Measurements from ENCODE around the gene TTC39C. TPM values are rescaled to one million over a fixed set of nuclear protein-coding genes. Genes with fewer than 3 reads are reported as not detected.

The TTC39C gene
- total RNA-seq, 1 donor from 2014 or later, result 9.9 TPM

DNA sequence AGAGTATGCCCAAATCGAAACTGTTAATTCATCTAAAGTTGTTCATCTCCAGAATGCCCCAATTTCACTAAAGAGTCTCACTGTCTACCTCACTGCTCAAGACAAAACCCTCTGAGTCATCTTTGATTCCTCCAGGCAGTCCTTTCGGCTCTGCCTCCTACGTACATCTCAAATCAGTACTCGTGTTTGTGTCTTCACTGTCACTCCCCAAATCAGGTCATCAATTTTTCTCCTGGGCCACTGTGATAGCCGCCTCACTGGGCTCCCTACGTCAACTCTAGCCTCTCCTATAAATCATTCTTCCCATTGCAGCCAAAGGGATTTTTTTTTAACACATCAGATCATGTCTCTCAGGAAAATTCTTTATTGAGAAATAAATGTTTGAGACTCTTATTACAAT, 42.1 kb upstream of the TTC39C start:
- Histone ChIP-seq H3K4me1 (ENCODE audit: control insufficient read depth in 3 of 3, insufficient read depth in 3 of 3, low read length in 3 of 3) (no peaks in the 10 kb centered on the region), H3K27me3 (ENCODE audit: control insufficient read depth in 3 of 3, insufficient read depth in 3 of 3, low read length in 3 of 3) (no peaks in the 10 kb centered on the region), H3K9ac (ENCODE audit: low read depth in 1 of 3, low read length in 3 of 3) (no peak overlapping the region), H3K4me3 (ENCODE audit: low read length in 3 of 3) (no peak overlapping the region), H3K36me3 (ENCODE audit: control insufficient read depth in 3 of 3, insufficient read depth in 3 of 3, low read length in 3 of 3) (no peaks in the 10 kb centered on the region), H3K27ac (ENCODE audit: low read depth, low read length) (no peak overlapping the region), H3K9me3 (ENCODE audit: control insufficient read depth in 3 of 3, low read length in 3 of 3) (no peaks in the 10 kb centered on the region)

DNA sequence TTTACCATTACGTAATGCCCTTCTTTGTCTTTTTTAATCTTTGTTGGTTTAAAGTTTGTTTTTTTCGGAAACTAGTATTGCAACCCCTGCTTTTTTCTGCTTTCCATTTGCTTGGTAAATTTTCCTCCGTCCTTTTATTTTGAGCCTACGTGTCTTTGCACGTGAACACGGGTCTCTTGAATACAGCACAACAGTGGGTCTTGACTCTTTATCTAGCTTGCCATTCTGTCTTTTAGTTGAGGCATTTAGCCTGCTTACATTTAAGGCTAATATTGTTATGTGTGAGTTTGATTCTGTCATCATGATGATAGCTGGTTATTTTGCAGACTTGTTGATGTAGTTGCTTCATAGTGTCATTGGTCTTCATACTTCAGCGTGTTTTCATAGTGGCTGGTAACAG, 37.5 kb upstream of the TTC39C start:
- no peak overlapping the region for H3K4me3 ChIP-seq (ENCODE audit: low read length in 3 of 3)
- no peaks in the 10 kb centered on the region for H3K27me3 ChIP-seq (ENCODE audit: control insufficient read depth in 3 of 3, insufficient read depth in 3 of 3, low read length in 3 of 3)
- H3K27ac ChIP-seq (ENCODE audit: low read depth, low read length), result no peak overlapping the region
- H3K9ac ChIP-seq (ENCODE audit: low read depth in 1 of 3, low read length in 3 of 3), result no peak overlapping the region
- H3K4me1 ChIP-seq (ENCODE audit: control insufficient read depth in 3 of 3, insufficient read depth in 3 of 3, low read length in 3 of 3), result peaks cover 0 to 8% (median 3%) of the 10 kb centered on the region in 3 donors
- no peaks in the 10 kb centered on the region for H3K36me3 ChIP-seq (ENCODE audit: control insufficient read depth in 3 of 3, insufficient read depth in 3 of 3, low read length in 3 of 3)
- H3K9me3 ChIP-seq (ENCODE audit: control insufficient read depth in 3 of 3, low read length in 3 of 3), result no peaks in the 10 kb centered on the region

DNA sequence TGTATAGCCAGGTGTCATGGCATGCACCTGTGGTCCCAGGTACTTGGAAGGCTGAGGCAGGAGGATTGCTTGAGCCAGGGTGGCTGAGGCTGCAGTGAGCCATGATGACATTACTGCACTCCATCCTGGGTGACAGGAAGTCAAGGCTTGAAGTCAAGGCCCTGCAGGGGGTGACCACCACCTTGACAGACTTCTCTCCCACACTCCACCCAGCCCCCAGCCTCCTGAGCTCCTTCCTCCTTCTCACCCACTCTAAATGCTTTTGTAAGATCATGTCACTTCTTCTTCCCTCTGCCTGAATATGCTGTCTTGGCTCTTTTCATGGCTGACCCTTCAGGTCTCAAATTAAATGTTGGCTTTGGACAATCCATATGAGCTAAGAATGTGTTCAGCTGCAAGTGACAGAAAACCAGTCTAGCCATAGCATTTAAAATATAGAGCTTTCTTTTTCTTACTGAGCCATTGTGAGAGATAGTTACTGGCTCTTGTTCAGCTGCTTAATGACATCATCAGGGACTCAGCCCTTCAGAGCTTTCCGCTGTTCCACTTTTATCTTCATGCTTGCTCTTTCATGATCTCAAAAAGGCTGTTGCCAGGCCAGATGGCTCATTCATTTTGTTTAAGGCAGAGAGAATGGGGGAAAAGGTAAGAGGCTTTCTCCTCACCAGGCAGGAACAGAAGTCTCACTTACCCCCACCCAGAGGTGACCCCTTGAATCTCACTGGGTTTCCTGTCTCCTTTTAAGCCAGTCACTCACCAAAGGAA, 36.7 kb upstream of the TTC39C start:
- H3K9me3 ChIP-seq (ENCODE audit: control insufficient read depth in 3 of 3, low read length in 3 of 3), result no peaks in the 10 kb centered on the region
- peaks cover 6 to 12% (median 6%) of the 10 kb centered on the region in 3 donors for H3K4me1 ChIP-seq (ENCODE audit: control insufficient read depth in 3 of 3, insufficient read depth in 3 of 3, low read length in 3 of 3)
- H3K36me3 ChIP-seq (ENCODE audit: control insufficient read depth in 3 of 3, insufficient read depth in 3 of 3, low read length in 3 of 3), result no peaks in the 10 kb centered on the region
- no peak overlapping the region for H3K4me3 ChIP-seq (ENCODE audit: low read length in 3 of 3)
- H3K27me3 ChIP-seq (ENCODE audit: control insufficient read depth in 3 of 3, insufficient read depth in 3 of 3, low read length in 3 of 3), result no peaks in the 10 kb centered on the region
- H3K27ac ChIP-seq (ENCODE audit: low read depth, low read length), result no peak overlapping the region
- no peak overlapping the region for H3K9ac ChIP-seq (ENCODE audit: low read depth in 1 of 3, low read length in 3 of 3)

DNA sequence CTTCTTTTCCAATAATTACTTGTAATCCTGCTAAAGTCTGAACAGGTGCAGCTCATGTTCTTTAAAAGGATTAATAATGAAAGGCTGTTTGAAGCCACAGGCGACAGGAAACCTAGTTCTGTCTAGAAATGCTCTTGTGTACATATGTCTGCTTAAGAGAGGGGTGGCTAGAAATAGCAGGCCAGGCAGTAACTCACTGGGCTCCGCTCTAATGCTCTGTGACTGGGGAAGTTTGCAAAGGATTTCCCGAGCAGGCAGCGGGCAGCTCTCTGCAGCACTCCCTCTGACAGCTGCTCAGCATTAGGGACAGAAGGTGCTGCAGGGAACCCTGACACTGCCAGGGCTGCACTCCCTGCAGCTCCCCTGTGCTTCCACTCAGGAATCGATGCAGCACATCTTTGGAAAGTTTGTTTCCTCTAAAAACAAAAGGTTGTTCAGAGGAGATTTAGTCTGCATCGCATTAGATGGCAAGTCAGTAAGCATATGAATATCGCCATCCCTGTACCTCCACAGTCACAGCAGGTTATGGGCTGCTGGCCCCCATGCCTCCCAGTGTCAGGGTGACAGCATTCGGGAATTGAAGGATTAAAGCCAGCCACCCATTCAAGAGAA, 33.1 kb upstream of the TTC39C start:
- Histone ChIP-seq H3K4me1 (ENCODE audit: control insufficient read depth in 3 of 3, insufficient read depth in 3 of 3, low read length in 3 of 3) (peaks cover 6 to 12% (median 6%) of the 10 kb centered on the region in 3 donors), H3K36me3 (ENCODE audit: control insufficient read depth in 3 of 3, insufficient read depth in 3 of 3, low read length in 3 of 3) (no peaks in the 10 kb centered on the region), H3K27ac (ENCODE audit: low read depth, low read length) (no peak overlapping the region), H3K9ac (ENCODE audit: low read depth in 1 of 3, low read length in 3 of 3) (no peak overlapping the region), H3K4me3 (ENCODE audit: low read length in 3 of 3) (no peak overlapping the region), H3K9me3 (ENCODE audit: control insufficient read depth in 3 of 3, low read length in 3 of 3) (no peaks in the 10 kb centered on the region), H3K27me3 (ENCODE audit: control insufficient read depth in 3 of 3, insufficient read depth in 3 of 3, low read length in 3 of 3) (no peaks in the 10 kb centered on the region)

DNA sequence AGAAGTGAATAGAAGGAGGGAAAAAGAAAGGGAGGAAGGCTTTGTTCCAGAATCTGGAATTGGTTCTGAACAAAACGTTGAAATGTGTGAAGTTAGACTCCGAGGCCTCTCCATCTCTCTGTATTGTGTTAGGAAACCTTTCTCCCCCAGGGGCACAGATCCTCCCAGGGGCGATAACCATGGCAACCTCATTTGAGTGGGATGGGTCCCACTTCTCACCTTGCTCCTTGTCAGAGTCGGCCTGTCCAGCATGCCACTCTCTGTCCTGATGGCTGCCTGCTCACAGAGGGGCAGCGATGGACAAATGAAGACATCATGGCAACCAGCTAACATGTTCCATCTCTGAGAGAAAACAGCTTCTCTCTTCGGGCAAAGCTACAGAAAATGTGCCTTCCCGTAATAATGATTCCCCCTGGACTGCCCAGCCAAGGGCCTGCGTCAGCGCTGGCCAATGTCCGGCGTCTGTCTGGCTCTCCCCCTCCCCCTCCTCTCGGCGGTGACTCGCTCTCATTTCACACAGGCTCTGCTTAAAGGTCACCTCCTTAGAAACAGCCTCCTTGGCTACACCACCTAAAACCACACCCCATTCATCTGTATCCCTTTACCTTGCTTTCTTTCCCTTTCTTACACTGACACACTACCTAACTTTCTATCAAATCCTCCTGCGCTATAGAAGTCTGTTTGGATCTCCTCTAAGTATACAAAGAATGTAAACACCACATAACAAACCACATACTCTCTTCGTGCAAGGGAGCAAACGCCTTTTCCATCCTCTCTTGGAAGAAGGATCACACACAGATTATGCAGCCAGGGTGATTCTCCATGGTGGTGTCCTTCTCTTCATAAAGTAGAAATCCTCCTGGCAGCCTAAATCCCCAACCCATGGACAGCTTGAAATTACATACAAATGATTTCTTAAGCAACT, 32.1 kb upstream of the TTC39C start:
- no peak overlapping the region for H3K9ac ChIP-seq (ENCODE audit: low read depth in 1 of 3, low read length in 3 of 3)
- no peaks in the 10 kb centered on the region for H3K9me3 ChIP-seq (ENCODE audit: control insufficient read depth in 3 of 3, low read length in 3 of 3)
- peak overlapping the region in 2 of 3 donors; percentile 7 to 37 for H3K4me3 ChIP-seq (ENCODE audit: low read length in 3 of 3)
- no peaks in the 10 kb centered on the region for H3K27me3 ChIP-seq (ENCODE audit: control insufficient read depth in 3 of 3, insufficient read depth in 3 of 3, low read length in 3 of 3)
- H3K27ac ChIP-seq (ENCODE audit: low read depth, low read length), result no peak overlapping the region
- H3K36me3 ChIP-seq (ENCODE audit: control insufficient read depth in 3 of 3, insufficient read depth in 3 of 3, low read length in 3 of 3), result no peaks in the 10 kb centered on the region
- peaks cover 6 to 12% (median 6%) of the 10 kb centered on the region in 3 donors for H3K4me1 ChIP-seq (ENCODE audit: control insufficient read depth in 3 of 3, insufficient read depth in 3 of 3, low read length in 3 of 3)

DNA sequence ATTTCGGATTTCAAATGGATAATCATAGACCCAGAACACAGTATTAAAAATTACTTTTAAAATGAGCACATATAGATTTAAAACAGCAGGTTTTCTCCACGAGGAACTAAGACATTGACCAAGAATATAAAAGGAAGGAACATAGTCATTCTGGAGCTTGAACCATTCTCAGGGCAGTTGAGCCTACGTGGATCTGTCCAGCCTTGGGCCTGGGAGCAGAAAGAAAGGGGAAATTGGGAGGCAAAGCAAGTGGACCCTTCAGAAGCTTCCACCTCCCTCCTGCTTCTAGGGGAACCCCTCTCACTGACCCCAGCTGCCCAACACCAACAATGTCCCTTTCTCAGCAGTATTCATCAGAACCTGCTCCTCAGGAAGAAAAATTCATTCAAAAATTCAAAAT, 31.4 kb upstream of the TTC39C start:
- Histone ChIP-seq H3K27ac (ENCODE audit: low read depth, low read length) (no peak overlapping the region), H3K4me1 (ENCODE audit: control insufficient read depth in 3 of 3, insufficient read depth in 3 of 3, low read length in 3 of 3) (peaks cover 6 to 12% (median 6%) of the 10 kb centered on the region in 3 donors), H3K27me3 (ENCODE audit: control insufficient read depth in 3 of 3, insufficient read depth in 3 of 3, low read length in 3 of 3) (no peaks in the 10 kb centered on the region), H3K4me3 (ENCODE audit: low read length in 3 of 3) (no peak overlapping the region), H3K36me3 (ENCODE audit: control insufficient read depth in 3 of 3, insufficient read depth in 3 of 3, low read length in 3 of 3) (no peaks in the 10 kb centered on the region), H3K9ac (ENCODE audit: low read depth in 1 of 3, low read length in 3 of 3) (no peak overlapping the region), H3K9me3 (ENCODE audit: control insufficient read depth in 3 of 3, low read length in 3 of 3) (no peaks in the 10 kb centered on the region)

DNA sequence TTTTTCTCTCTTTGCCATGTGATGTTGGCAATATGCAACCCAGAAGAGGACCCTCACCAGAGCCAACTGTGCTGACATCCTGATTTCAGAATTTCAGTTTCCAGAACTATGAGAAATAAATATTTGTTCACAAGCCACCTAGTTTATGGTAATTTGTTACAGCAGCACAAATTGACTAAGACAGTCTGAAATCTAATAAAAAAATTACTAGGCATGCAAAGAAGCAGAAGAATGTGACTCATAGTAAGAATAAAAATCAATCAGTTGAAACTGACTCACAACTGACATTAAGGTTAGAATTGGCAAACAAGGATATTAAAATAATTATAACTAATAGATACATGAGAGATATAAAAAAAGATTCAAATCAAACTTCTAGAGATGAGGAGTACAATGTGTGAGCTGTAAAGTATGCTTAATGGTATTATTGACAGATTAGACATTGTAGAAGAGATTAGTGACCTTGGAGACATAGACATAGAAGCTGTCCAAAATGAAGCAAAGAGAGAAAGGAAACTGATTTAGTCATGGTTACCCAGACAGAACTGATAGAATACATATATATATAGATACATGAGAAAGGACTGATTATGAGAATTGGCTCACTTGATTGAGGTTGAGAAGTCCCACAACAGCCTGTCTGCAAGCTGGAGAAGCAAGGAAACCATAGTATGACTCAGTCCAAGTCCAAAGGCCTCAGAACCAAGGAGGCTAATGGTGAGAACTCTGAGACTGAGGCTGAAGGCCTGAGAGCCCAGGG, 27.8 kb upstream of the TTC39C start:
- H3K9me3 ChIP-seq (ENCODE audit: control insufficient read depth in 3 of 3, low read length in 3 of 3), result no peaks in the 10 kb centered on the region
- H3K9ac ChIP-seq (ENCODE audit: low read depth in 1 of 3, low read length in 3 of 3), result no peak overlapping the region
- no peak overlapping the region for H3K4me3 ChIP-seq (ENCODE audit: low read length in 3 of 3)
- H3K4me1 ChIP-seq (ENCODE audit: control insufficient read depth in 3 of 3, insufficient read depth in 3 of 3, low read length in 3 of 3), result peaks cover 4 to 7% (median 6%) of the 10 kb centered on the region in 3 donors
- H3K27ac ChIP-seq (ENCODE audit: low read depth, low read length), result no peak overlapping the region
- no peaks in the 10 kb centered on the region for H3K27me3 ChIP-seq (ENCODE audit: control insufficient read depth in 3 of 3, insufficient read depth in 3 of 3, low read length in 3 of 3)
- no peaks in the 10 kb centered on the region for H3K36me3 ChIP-seq (ENCODE audit: control insufficient read depth in 3 of 3, insufficient read depth in 3 of 3, low read length in 3 of 3)

DNA sequence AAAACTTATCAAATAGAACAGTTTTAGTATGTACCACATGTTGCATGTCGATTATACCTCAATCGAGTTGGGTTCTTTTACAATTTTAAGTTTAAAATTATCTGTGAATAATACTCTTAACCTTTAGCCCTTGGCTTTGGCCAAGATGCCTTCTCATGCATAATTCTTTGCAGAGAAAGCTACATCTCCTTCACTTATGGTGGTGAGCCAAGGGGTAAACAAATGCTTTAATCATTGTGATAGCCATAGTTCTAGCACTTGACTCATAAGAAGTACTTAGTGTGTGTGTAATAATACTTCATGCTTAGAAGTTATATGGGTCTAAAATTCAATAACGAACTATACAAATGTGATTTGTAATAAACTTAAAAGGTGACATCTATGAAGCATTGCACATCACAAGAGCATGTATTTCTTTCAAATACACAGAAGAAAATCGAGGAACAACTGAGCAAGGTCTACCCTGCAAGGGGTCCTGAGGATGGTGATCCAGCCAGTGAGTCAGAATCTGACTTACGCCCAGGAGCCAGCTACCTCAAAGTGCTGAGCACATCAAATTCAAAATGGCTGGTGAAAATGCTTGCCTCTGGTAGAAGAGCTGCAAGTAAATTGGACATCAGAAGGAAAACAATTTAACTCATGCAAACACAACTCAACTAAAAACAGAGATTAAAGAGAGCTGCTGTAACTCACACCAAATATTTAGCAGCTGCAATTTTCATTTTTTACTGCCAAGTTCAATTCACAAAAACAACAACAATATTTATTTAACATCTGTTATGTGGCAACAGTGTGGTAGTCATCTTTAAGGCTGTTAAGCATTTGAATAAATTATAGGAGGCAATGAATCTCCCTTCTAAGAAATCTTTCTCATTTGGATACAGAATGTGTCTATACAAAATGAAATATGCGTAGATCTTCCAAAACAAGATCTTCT, 23.8 kb upstream of the TTC39C start:
- Histone ChIP-seq H3K9me3 (ENCODE audit: control insufficient read depth in 3 of 3, low read length in 3 of 3) (no peaks in the 10 kb centered on the region), H3K4me3 (ENCODE audit: low read length in 3 of 3) (no peak overlapping the region), H3K27ac (ENCODE audit: low read depth, low read length) (no peak overlapping the region), H3K36me3 (ENCODE audit: control insufficient read depth in 3 of 3, insufficient read depth in 3 of 3, low read length in 3 of 3) (no peaks in the 10 kb centered on the region), H3K27me3 (ENCODE audit: control insufficient read depth in 3 of 3, insufficient read depth in 3 of 3, low read length in 3 of 3) (no peaks in the 10 kb centered on the region), H3K9ac (ENCODE audit: low read depth in 1 of 3, low read length in 3 of 3) (no peak overlapping the region), H3K4me1 (ENCODE audit: control insufficient read depth in 3 of 3, insufficient read depth in 3 of 3, low read length in 3 of 3) (peaks cover 0 to 4% (median 0%) of the 10 kb centered on the region in 3 donors)
